NOMO-1 (cell line): ENCODE measurements around the gene MSANTD3.

Experiments
- DNase-seq, 2 experiments: peaks; one replicate each; lab custom pipeline; 2025; ENCODE audit not compliant: unreplicated experiment in 2 of 2; lab: John Stamatoyannopoulos, UW

The MSANTD3 gene

GRCh38 chr9:100457517-100457916 is 30.6 kb downstream of the MSANTD3 start:
- DNase-seq: no peak

- DNase-seq: no peak
Measured at GRCh38 chr9:100459963-100460362, 33.0 kb downstream of the MSANTD3 start.

- no peak for DNase-seq
Measured at GRCh38 chr9:100465274-100465673, 38.3 kb downstream of the MSANTD3 start.

GRCh38 chr9:100465761-100466160 is 38.8 kb downstream of the MSANTD3 start:
- DNase-seq: no peak

GRCh38 chr9:100466171-100466828 is 39.4 kb downstream of the MSANTD3 start:
- DNase-seq: no peak

GRCh38 chr9:100466829-100467221 is 39.9 kb downstream of the MSANTD3 start:
- DNase-seq: no peak

GRCh38 chr9:100468041-100468440 is 41.1 kb downstream of the MSANTD3 start:
- DNase-seq: no peak

GRCh38 chr9:100472268-100472667 is 45.3 kb downstream of the MSANTD3 start:
- DNase-seq: no peak

GRCh38 chr9:100472788-100473275 is 45.9 kb downstream of the MSANTD3 start, which contains the start of gene TMEFF1:
Gene TMEFF1, plus strand, starts transcription at chr9:100473149. Its CDS starts 396 bp downstream, at chr9:100473545.
- no peak for DNase-seq

GRCh38 chr9:100473276-100474081 is 46.5 kb downstream of the MSANTD3 start:
- DNase-seq: peak; percentile 38

- DNase-seq: no peak
Measured at GRCh38 chr9:100474082-100474923, 47.4 kb downstream of the MSANTD3 start.

- DNase-seq: no peak
Measured at GRCh38 chr9:100474924-100475276, 48.0 kb downstream of the MSANTD3 start.

- DNase-seq: no peak
Measured at GRCh38 chr9:100477241-100477640, 50.3 kb downstream of the MSANTD3 start.

- no peak for DNase-seq
Measured at GRCh38 chr9:100478192-100478591, 51.2 kb downstream of the MSANTD3 start.

GRCh38 chr9:100479820-100480219 is 52.9 kb downstream of the MSANTD3 start:
- DNase-seq: no peak

GRCh38 chr9:100485196-100485595 is 58.3 kb downstream of the MSANTD3 start:
- DNase-seq: no peak

- no peak for DNase-seq
Measured at GRCh38 chr9:100486479-100487176, 59.7 kb downstream of the MSANTD3 start.

- no peak for DNase-seq
Measured at GRCh38 chr9:100488177-100488576, 61.2 kb downstream of the MSANTD3 start.

GRCh38 chr9:100489836-100490235 is 62.9 kb downstream of the MSANTD3 start:
- DNase-seq: no peak

GRCh38 chr9:100492952-100493351 is 66.0 kb downstream of the MSANTD3 start:
- no peak for DNase-seq

- DNase-seq: no peak
Measured at GRCh38 chr9:100498592-100498991, 71.6 kb downstream of the MSANTD3 start.
